ENCODE data around the gene COTL1.
"Not testable (repeated sequence)": the region's sequence is repeated elsewhere in the genome, so short reads cannot be mapped to it uniquely, and the experiment has no call there.

The COTL1 gene

DNA sequence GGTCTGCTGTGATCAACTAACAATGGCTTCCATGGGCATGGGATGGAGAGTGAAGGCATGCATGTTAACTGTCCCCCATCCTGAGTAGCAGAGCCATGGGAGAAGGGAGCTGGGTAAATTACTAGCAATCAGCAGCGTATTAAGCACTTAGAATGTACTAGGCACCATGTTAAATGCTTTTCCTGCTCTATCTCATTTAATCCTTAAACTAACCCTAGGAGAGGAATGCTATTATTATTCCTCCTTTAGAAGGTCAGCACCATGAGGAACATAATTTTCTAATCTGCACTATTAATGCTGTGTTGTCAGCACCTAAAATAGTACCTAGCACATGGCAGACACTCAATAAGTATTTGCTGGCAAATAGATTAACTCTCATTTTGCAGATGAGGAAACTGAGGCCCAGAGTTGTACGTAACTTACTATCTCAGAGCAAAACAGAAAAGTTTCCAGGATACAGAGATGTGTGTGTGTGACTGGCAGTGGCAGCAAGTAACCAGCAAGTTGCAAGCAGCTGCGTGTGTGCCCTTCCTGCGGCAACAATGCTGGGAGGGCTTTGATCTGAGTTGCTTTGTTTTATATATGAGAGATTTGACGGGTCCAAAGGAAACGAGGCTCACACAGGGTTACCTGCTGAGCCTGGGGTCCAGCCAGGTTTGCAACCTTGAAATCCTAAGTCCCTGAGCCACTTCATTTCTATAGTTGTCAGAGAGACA is 23.9 kb upstream of the COTL1 start:
- no peak for DNase-seq

DNA sequence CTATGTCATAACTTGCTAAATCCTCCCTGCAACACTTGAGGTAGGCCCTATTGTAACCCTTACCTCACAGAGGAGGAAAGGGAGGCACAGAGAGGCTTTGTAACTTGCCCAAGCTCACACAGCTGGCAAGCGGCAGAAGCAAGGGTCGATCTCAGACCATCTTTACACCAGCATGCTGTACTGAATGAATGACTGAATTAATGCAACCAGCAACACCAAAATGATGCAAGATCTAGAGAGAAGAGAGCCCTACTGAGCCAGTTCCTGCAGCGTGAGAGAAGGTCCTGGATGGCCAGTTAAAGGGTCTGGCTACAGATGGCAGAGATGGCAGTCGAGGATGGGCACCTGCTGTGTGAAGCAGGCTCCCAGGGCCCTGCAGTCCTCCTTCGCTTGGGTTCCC is 22.3 kb upstream of the COTL1 start:
- DNase-seq = no peak

DNA sequence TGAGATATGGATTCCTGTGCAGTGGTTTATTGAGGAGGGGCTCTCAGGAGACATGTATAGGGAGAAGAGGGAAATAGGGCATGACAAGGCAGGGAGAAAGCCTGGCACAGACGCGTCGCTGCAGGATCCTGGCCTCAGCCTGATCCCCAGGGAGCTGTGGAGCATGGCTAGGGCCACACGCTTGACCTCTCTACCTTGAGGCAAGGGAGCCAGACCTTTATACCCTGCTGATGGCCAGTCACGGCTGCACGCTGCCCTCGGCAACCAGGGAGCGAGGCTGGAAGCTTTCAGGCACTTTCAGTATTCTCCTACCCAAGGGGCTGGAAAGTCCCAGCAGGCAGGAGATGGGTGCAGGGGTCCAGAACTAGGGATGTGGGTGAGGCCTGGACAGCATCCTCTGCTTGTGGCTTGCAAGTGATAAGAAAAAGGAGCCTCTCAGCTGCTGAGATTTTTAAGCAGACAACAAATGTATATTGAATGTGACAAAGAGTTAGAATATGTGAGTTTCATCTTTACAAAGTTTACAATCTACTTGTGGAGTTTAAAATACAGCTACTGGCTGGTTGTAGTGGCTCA is 20.4 kb upstream of the COTL1 start:
- no peak for DNase-seq

DNA sequence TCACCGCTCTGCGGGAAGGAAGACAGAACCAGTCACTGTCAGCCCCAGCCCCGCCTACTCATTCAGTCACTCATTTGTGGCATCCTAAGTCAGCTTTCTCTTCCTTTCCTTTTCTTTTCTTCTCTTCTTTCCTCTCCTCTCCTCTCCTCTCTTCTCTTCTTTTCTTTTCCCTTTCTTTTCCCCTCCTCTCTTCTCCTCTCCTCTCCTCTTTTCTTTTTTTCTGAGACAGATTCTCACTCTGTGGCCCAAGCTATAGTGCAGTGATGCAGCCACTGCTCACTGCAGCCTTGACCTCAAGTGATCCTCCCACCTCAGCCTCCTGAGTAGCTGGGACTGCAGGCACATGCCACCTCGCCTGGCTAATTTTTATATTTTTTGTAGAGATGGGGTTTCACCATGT is 19.8 kb upstream of the COTL1 start:
- DNase-seq = no peak

DNA sequence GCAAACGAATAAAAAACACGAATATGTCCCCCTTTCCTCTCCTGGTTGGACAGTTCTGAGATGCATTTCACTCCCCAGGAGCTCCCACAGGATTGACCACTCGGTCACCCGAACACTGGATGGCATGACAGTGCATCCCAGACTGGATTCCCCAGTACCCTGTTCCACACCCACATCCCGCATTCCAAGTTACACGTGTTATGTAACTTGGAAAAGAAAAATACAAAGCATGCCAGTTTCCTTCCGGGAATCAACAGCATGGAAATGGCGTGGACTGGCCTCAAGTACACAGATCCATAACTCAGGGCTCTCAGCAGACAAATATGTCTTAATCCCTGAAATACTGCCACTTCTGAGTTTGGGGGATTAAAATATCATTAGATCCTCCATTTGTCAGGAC is 17.8 kb upstream of the COTL1 start:
- DNase-seq = no peak

DNA sequence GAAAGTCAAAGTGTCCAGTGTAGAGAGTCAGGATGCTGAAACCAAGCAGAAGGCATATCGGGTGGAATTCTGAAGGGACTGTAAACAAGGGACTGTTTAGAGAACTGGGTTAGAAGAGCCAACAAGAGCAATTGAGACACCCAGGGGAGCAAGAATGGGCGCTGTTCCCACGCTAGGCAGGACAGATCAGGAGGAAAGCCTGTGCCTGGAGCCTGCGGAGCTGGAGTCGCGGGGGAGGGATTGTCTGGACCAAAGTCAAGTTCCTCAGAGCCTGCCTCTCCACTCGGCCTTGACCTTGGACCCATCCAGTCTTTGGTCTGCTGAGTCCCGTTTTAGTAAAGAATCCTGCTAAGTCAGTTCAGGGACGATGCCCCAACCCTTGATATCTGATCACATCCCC is 15.7 kb upstream of the COTL1 start:
- DNase-seq = peak; percentile 66

DNA sequence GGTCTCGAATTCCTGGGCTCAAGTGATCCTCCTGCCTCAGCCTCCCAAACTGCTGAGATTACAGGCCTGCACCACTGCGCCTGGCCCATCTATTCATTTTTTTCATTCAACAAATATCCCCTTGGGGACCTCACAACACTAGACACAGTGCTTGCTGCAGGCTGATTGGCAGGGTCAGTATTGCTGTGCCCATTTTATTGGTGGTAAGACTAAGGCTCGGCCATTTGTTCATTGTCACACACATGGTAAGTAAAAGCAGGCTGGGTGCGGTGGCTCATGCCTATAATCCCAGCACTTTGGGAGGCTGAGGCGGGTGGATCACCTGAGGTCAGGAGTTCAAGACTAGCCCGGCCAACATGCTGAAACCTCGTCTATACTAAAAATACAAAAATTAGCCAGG is 15.0 kb upstream of the COTL1 start:
- not testable (repeated sequence) for DNase-seq

DNA sequence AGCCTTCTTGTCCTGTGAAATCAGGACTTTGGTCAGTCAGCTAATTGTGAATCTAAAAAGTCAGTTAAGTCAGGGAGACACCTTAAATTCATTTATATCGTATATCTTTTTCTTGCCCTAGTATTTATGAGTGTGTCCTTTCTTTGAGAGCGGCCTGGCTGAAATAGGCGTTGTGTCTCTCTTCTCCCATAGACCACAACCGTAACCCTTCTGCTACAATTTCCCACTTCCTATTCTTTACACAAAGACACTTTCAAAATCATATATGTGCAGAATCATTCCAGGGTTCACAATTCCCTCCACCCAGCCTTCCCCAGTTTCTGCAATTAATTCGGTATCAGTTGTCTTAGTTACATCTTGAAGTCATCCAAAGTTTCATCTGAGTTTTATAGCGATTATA is 14.0 kb upstream of the COTL1 start:
- DNase-seq = no peak

DNA sequence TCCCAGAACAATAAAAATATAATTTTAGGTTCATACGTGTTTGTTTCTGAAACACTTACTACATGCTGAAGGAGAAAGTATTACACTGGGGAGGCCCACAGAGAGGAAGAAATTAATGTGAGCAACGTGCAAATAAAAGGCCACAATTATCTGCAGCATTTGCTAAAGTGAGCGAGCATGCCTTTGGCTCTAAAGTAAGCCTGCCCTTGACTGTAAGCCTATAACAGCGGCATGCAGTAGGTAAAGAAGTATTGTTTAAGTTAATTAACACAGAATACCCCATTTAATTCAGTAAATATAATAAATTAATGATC is 13.2 kb upstream of the COTL1 start:
- no peak for DNase-seq

DNA sequence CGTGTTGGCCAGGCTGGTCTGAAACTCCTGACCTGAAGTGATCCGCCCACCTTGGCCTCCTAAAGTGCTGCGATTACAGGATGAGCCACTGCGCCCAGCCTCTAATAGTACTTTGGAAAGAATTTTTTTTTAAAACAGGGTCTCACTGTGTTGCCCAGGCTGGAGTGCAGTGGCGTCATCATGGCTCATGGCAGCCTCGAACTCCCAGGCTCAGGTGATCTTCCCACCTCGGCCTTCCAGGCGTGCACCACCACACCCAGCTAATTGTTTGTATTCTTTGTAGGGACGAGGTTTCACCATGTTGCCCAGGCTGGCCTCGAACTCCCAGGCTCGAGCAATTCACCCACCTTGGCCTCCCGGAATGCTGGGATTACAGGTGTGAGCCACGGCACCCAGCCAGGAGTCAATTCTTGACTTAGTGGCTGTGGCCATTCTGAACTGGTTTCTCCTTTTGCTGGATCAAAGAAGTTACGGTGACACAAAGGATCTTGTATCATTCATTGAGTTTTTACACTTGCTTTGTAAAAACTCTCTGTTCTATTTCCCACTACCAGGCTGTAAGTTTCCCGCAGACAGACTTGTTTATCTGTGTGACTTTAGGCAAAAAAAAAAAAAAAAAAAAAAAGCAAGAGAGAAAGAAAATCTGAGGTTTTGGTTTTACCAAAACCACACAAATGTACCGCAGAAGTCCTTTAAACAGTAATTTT is 12.7 kb upstream of the COTL1 start:
- no peak for DNase-seq

DNA sequence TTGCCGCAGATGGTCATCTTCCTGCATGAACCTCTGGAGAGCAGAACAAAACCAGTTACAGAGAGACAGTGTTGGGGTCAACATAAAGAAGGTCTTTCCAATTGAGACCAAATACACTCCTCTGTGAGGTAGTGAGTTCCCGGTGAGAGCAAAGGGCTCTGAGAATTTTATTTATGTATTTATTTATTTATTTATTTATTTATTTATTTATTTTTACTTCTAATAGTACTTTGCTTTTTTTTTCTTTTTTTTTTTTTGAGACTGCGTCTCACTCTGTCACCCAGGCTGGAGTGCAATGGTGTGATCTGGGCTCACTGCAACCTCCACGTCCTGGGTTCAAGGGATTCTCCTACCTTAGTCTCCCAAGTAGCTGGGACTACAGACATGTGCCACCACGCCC is 12.1 kb upstream of the COTL1 start:
- DNase-seq = no peak

DNA sequence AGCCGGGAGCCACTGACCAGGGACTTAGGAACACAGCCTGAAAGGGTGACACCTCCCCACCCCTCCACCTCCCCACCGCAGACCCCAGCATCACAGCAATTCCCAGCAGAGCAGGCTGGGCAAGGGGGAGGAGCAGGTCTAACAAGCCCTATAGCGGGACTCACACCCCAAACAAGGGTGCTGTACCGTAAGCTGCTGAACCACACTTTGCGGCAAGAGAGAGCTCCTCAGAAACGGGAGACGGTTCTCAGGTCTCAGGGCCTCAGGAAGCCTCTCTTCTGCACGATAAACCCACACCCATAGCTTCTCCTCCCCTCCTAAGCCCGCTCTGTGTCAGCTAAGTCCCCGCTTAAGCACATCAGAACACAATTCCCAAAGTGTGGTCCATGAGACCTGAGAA is 11.7 kb upstream of the COTL1 start:
- no peak for DNase-seq

DNA sequence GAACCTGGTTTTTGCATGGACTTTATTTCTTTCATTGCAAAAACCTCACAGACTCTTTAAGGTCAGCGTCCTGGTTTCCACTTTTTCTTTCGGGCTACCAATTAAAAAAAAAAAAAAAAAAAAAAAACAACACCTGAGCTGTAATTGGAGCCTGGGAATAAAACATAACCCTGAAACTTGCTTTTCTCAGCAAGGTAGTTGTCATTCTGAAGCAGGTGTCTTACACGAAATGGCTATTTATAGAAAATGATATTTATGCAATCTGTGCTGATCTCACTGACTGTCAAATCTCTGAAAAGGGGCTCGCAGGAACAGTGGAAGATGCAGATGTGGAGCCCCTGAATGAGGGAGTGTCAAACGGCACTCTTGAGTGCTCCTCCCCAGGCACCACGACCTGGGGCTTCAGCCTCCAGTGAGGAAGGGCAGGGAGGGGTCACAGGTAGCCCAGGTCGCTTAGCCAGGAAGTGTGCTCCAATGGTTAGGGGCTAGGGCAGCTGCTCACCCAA is 10.4 kb upstream of the COTL1 start:
- no peak for DNase-seq

DNA sequence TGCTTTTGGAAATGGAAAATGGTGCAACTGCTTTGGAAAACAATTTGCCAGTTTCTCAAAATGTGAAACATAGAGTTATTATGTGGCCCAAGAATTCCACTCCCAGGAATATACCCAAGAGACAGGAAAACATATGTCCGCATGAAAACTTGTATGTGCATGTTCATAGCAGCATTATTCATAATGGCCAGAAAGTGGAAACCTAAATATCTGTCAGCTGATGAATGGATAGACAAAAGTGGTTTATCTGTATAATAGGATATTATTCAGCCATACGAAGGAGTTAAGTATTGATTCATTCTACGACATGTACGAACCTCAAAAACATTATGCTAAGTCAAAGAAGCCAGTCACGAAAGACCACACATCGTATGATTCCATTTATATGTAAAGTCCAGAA is 7.7 kb upstream of the COTL1 start:
- no peak for DNase-seq

DNA sequence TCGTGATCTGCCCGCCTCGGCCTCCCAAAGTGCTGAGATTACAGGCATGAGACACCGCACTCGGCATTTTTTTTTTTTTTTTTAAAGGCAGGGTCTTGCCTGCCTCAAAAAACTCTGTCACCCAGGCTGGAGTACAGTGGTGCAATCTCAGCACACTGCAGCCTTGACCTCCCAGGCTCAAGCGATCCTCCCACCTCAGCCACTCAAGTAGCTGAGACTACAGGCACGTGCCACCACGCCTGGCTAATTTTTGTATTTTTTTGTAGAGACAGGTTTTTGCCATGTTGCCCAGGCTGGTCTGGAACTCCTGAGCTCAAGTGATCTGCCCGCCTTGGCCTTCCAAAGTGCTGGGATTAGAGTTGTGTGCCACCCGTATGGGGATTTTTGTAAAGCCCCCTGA is 3.0 kb upstream of the COTL1 start:
- not testable (repeated sequence) for DNase-seq

DNA sequence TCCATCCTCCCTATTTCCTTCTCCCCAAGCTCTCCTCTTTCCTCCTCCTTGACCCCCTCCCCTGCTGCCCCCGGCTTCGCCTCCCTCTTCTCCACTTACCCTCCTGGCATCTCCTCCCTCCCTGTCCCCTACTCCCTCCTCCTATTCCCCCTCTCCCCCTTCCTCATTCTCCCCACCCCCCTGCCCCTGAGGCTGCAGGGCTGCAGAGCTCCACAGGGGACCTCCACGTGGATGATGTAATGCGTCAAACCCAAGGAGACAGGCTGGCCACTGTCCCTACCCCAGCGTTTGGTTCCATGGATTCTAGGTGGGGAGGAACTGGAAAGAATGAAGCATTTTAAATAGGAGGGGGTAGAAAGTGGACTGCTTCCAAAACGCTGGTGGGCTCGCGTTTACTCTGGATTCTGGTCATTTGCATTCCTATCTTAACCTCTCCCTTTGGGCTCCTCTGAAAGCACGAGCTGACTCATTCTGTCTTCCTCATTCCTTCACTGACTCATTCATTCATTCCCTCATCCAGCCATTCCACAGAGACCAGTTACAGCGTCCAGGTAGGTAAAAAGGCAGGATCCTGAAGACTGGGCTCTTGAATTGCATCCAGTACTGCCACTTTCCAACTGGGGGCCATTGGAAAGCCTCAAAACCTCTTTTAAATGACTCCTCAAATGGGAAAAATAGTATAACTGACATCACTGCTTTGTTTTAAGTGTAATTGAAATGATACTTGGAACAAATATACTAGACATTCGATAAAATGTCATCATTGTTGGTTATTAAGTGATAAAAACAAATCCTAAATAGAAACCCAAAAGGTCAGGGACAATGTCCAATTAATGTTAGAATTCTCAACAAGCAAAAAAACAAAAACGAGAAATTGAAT is 943 bp upstream of the COTL1 start:
- no peak for DNase-seq

DNA sequence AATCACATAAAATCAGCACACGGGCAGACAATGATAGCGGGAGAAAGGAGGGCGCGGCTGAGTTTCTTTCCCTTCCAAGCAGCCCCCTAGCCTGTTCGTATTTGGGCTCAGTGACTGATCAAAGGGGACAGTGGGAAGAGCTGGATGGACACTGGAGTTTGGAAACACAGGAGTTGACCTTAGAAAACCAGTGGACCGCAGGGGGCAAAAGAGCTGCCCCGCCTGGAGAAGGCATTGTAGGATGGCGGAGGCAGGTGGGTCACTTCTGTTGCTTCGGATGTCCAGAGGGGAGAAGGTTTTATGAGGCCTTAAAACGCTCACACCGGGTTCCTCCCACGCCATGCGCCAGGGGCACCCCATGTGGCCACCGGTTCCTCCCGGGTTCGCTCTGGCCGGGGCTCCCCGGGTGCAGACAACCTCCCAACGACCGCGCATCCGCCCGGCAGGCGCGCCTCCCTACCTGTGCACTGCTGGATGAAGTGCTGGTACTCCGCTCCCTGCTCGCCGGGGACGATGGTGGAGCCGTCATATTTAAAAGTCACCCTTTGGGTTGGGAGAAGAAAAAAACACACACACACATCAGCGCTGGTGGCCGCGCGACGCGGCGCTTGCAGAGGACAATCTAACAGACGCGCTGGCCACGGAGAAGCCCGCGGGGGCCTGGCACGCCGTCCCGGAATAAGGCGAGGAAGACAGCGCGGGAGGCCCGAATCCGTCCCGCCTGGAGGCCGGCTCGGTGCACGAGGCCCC is 662 bp downstream of the COTL1 start:
- DNase-seq = no peak

DNA sequence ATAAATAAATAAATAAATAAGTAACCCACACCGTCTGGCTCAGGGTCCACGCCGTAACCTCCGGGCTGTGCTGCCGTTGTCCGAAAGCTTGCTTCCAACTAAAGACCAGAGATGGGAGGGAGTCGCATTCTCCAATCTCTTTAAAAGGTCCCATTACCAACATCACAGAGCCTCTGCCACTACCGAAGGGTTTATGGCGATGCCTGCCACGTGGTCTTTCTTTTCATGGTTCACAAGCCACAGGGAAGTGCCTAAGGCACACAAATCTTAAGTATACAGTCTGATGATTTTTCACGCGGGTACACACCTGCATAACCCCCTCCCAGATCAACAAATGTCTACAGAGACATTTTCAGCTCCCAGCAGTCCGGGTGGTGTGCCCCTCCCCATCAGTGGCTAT is 1.4 kb downstream of the COTL1 start:
- peak; percentile 19 for DNase-seq

DNA sequence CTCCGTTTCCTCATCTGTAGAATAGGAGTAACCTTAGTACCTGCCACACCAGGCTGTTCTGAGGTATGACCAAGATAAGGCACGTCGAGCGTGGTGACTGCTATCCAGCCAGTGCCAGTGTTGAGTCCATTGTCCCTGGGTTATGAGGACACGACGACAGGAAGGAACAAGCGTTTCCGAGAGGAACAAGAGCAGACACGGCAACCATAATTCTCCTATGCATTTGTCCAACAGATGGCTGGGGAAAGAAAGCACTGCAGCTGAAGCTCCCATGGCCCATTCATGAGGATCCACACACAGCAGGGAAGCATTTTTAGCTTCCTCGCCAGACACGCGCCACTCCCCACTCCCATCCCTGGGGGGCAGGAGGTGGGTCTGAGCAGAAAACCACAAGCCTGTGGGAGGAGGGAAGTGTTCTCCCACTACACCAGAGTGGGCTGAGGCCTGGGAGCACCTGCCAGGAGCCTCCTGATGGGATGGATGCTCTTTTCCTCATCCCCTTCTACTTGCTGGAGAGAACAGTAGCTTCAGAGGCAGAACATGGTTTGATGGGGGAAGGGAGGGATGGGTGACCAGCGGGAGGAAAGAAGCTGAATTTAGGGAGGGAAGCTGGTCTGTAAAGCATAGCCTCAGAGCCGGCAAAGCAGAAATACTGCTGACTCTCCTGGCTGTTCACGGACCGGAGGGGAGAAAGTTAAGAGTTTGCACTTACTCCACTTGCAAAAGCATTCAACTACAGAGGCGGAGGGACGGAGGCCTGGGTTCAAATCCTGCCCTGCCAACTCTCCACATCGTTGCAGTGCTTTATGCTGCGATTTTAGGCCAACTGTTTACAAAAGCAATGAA is 2.7 kb downstream of the COTL1 start:
- DNase-seq = peak; percentile 23

DNA sequence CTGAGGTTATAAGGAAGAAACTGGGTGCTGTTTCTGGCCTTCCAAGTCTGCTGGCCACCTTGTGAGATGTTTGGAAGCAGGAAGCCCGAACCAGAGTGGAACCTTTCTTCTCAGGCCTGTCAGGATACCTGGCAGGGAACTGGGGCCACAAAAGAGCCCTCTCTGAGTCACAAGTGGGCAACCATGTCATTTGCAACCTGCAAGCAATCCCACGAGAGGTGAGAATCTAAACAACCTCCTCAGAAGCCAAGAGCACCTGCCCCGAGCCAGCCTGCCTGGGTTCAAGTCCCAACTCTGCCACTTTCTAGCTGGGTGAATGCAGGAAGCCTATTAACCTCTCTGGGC is 3.3 kb downstream of the COTL1 start:
- DNase-seq = no peak

DNA sequence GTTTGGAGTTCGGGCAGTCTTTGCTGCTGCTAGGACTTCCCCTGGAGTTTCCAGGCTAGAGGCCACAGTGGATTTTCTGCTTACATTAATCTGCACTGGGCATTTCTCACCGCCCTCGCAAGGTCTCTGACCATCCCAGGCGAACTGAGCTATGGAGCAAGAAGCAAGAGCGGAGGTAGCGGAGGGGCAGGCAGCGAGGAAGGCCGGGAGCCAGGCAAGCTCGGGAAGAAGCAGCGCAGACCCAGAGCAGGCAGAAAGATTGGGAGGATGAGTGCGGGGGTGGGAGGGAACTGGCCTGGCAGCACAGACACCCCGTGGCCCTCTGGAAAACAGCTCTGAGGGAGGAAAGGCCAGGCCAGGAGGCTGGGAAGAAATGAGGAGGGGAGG is 3.8 kb downstream of the COTL1 start:
- DNase-seq = no peak
